Mesenchymal stem cell (in vitro differentiated cells and primary cell): ENCODE data around the gene UCHL5. TPM values are rescaled to one million over a fixed set of nuclear protein-coding genes. Genes with fewer than 3 reads are reported as not detected.

ENCODE experiments used
- small RNA-seq: library from polyadenylated mRNA; stranded (forward); fragments of <200 nt; extraction: miRNeasy Mini kit (QIAGEN cat#:217004); gene quantifications from one replicate; pipeline ENCODE3, GENCODE V24; 2013; ENCODE audit warnings: low read depth

UCHL5 gene

Small RNA genes within 50 kb of the gene (small RNA-seq; reads per million reads assigned to genes)
- not detected for gene SCARNA18B
